ENCODE measurements around the gene SENP7. TPM values are rescaled to one million over a fixed set of nuclear protein-coding genes. Genes with fewer than 3 reads are reported as not detected.

The SENP7 gene
- polyA plus RNA-seq, 1 of the 3 experiments (the other 2 are of a cell fraction) = 2.7 TPM

- TF ChIP-seq TEAD4 (IDR thresholded peaks at IDR 0.05; ENCODE audit: borderline replicate concordance, insufficient read depth) = no peak
- TF ChIP-seq POLR2AphosphoS5 (IDR thresholded peaks at IDR 0.05; ENCODE audit: low read depth, low read length) = no peak
- TF ChIP-seq RCOR1 (IDR thresholded peaks at IDR 0.05; ENCODE audit: low read length) = no peak
- TF ChIP-seq IRF3 (IDR thresholded peaks at IDR 0.05; ENCODE audit: low read depth, low read length) = no peak
These were observed 98.9 kb downstream of the SENP7 start (continued) for GRCh38 chr3:101414121-101414520.

- Histone ChIP-seq H3K9ac (no peak overlapping the region), H3F3A (replicated peaks; ENCODE audit: insufficient read depth) (peaks cover 4% of the 10 kb centered on the region), H3K36me3 (replicated peaks in 1 of 2; ENCODE audit: control insufficient read depth in 1 of 2, insufficient read depth in 2 of 2, low read length in 1 of 2) (no peaks in the 10 kb centered on the region), H3K27me3 (ENCODE audit: insufficient read depth) (no peaks in the 10 kb centered on the region), H3K4me1 (ENCODE audit: control insufficient read depth in 1 of 2, insufficient read depth in 2 of 2, low read depth in 1 of 2, low read length in 1 of 2) (no peaks in the 10 kb centered on the region; a peak in 1 of 4 replicates), H3K4me3 (ENCODE audit: low read depth in 2 of 2, low read length in 1 of 2) (no peak overlapping the region), H2AFZ (ENCODE audit: low read depth) (no peak overlapping the region), H3K9me2 (no peaks in the 10 kb centered on the region), H3K9me3 (no peaks in the 10 kb centered on the region), H3K27ac (ENCODE audit: low read depth in 2 of 2, low read length in 1 of 2) (no peak overlapping the region), H4K20me1 (ENCODE audit: insufficient read depth) (no peaks in the 10 kb centered on the region), H3K79me2 (ENCODE audit: insufficient read depth) (no peaks in the 10 kb centered on the region), H3K4me2 (no peak overlapping the region)
- WGBS (ENCODE audit: low lambda C conversion rate) = 94% methylated on average over 2 of the region's 2 CpGs
- POLR2A ChIA-PET = no interaction called here
- CTCF ChIA-PET = no interaction called here
- TF ChIP-seq CTCF (IDR thresholded peaks at IDR 0.05) (no peak), TAF1 (IDR thresholded peaks at IDR 0.05; ENCODE audit: borderline replicate concordance, low read depth, low read length) (no peak), SMC3 (IDR thresholded peaks at IDR 0.05; ENCODE audit: low read depth, low read length) (no peak), MXI1 (IDR thresholded peaks at IDR 0.05; ENCODE audit: low read depth, low read length) (no peak), GABPA (IDR thresholded peaks at IDR 0.05; ENCODE audit: low read depth) (no peak), SIN3A (IDR thresholded peaks at IDR 0.05; ENCODE audit: borderline replicate concordance, low read depth, low read length) (no peak), POLR2AphosphoS5 (IDR thresholded peaks at IDR 0.05; ENCODE audit: low read depth, low read length) (no peak)
- DNase-seq = no peak
These were observed 99.4 kb downstream of the SENP7 start for GRCh38 chr3:101413656-101414055.

- no peak overlapping the region for H3K9ac ChIP-seq
- TF ChIP-seq CHD2 (IDR thresholded peaks at IDR 0.05; ENCODE audit: low read length, partially characterized antibody) = no peak
- TF ChIP-seq GATA2 (CRISPR knock-in tag; IDR thresholded peaks at IDR 0.05) = no peak
- TF ChIP-seq MEF2A (IDR thresholded peaks at IDR 0.05; ENCODE audit: borderline replicate concordance, low read depth) = no peak
- no peaks in the 10 kb centered on the region for H3K27me3 ChIP-seq (ENCODE audit: insufficient read depth)
- CTCF ChIA-PET = no interaction called here
- H3K27ac ChIP-seq (ENCODE audit: low read depth in 2 of 2, low read length in 1 of 2) = no peak overlapping the region
- H3K79me2 ChIP-seq (ENCODE audit: insufficient read depth) = peaks cover 11% of the 10 kb centered on the region; the same call in 1 of the 2 replicates
- DNase-seq = no peak
- H2AFZ ChIP-seq (ENCODE audit: low read depth) = no peak overlapping the region
- no peaks in the 10 kb centered on the region for H3F3A ChIP-seq (replicated peaks; ENCODE audit: insufficient read depth)
- peaks cover 5% of the 10 kb centered on the region for H3K9me3 ChIP-seq
- POLR2A ChIA-PET = no interaction called here
- H3K4me2 ChIP-seq = no peak overlapping the region
- no peaks in the 10 kb centered on the region for H4K20me1 ChIP-seq (ENCODE audit: insufficient read depth)
- H3K4me3 ChIP-seq (ENCODE audit: low read depth in 2 of 2, low read length in 1 of 2) = no peak overlapping the region
- H3K9me2 ChIP-seq = no peaks in the 10 kb centered on the region
- peaks cover 0 to 25% of the 10 kb centered on the region in 2 experiments for H3K36me3 ChIP-seq (replicated peaks in 1 of 2; ENCODE audit: control insufficient read depth in 1 of 2, insufficient read depth in 2 of 2, low read length in 1 of 2)
- peaks cover 0 to 2% of the 10 kb centered on the region in 2 experiments; a peak in 1 of 4 replicates for H3K4me1 ChIP-seq (ENCODE audit: control insufficient read depth in 1 of 2, insufficient read depth in 2 of 2, low read depth in 1 of 2, low read length in 1 of 2)
- 62% methylated on average over 1 of the region's 1 CpG for WGBS (ENCODE audit: low lambda C conversion rate)
These were observed 121.5 kb downstream of the SENP7 start for GRCh38 chr3:101391413-101391950.

All from SK-N-SH (cell line).